ENCODE data around the gene BCL2. TPM values are rescaled to one million over a fixed set of nuclear protein-coding genes. Genes with fewer than 3 reads are reported as not detected.

Gene BCL2
- total RNA-seq, 1 donor from 2014 or later = 4.9 TPM

GRCh38 chr18:63161032-63161760 is 158.4 kb downstream of the BCL2 start:
- Histone ChIP-seq H3K4me3 (no peak overlapping the region), H4K20me1 (ENCODE audit: low read depth) (no peaks in the 10 kb centered on the region), H3K9ac (no peak overlapping the region), H3K27me3 (no peaks in the 10 kb centered on the region), H3K36me3 (no peaks in the 10 kb centered on the region), H3K4me2 (no peak overlapping the region), H3K4me1 (no peaks in the 10 kb centered on the region), H3K27ac (no peak overlapping the region), H3F3A (ENCODE audit: low read depth) (no peaks in the 10 kb centered on the region), H3K79me2 (ENCODE audit: low read depth) (no peaks in the 10 kb centered on the region), H2AFZ (replicated peaks) (no peak overlapping the region), H3K9me3 (ENCODE audit: low read depth) (no peaks in the 10 kb centered on the region)
- Mint-ChIP-seq H3K27me3 (ENCODE audit: insufficient read depth, low read depth) (peaks cover 2% of the 10 kb centered on the region), H3K4me3 (no peak overlapping the region), H3K36me3 (no peaks in the 10 kb centered on the region), H3K4me1 (peaks cover 31% of the 10 kb centered on the region), H3K9me3 (no peaks in the 10 kb centered on the region), H3K27ac (no peak overlapping the region)
- TF ChIP-seq EZH2 (IDR thresholded peaks at IDR 0.05) (no peak), EZH2phosphoT487 (IDR thresholded peaks at IDR 0.05) (no peak), CTCF (IDR thresholded peaks at IDR 0.05) (no peak)
- DNase-seq (ENCODE audit: low spot score) = no peak

- H3K27me3 Mint-ChIP-seq (ENCODE audit: insufficient read depth, low read depth) = peaks cover 4% of the 10 kb centered on the region
- H3K79me2 ChIP-seq (ENCODE audit: low read depth) = no peaks in the 10 kb centered on the region
Observed at GRCh38 chr18:63160172-63160995, 159.2 kb downstream of the BCL2 start.

GRCh38 chr18:63159590-63159989 is 160.0 kb downstream of the BCL2 start:
- no peak overlapping the region for H3K27ac ChIP-seq
- H4K20me1 ChIP-seq (ENCODE audit: low read depth) = no peaks in the 10 kb centered on the region
- no peak for DNase-seq (ENCODE audit: low spot score)
- H3K36me3 ChIP-seq = no peaks in the 10 kb centered on the region
- H2AFZ ChIP-seq (replicated peaks) = no peak overlapping the region
- no peak overlapping the region for H3K9ac ChIP-seq
- no peaks in the 10 kb centered on the region for H3K79me2 ChIP-seq (ENCODE audit: low read depth)
- H3F3A ChIP-seq (ENCODE audit: low read depth) = no peaks in the 10 kb centered on the region
- Mint-ChIP-seq H3K27ac (no peak overlapping the region), H3K27me3 (ENCODE audit: insufficient read depth, low read depth) (peaks cover 5% of the 10 kb centered on the region), H3K36me3 (no peaks in the 10 kb centered on the region), H3K4me1 (peaks cover 35% of the 10 kb centered on the region), H3K9me3 (no peaks in the 10 kb centered on the region), H3K4me3 (no peak overlapping the region)
- no peak for TF ChIP-seq EZH2phosphoT487 (IDR thresholded peaks at IDR 0.05)
- no peak for TF ChIP-seq EZH2 (IDR thresholded peaks at IDR 0.05)
- TF ChIP-seq CTCF (IDR thresholded peaks at IDR 0.05) = no peak
- H3K9me3 ChIP-seq (ENCODE audit: low read depth) = no peaks in the 10 kb centered on the region
- no peak overlapping the region for H3K4me3 ChIP-seq
- no peaks in the 10 kb centered on the region for H3K27me3 ChIP-seq
- no peak overlapping the region for H3K4me2 ChIP-seq
- H3K4me1 ChIP-seq = no peaks in the 10 kb centered on the region

More at GRCh38 chr18:63160172-63160995, 159.2 kb downstream of the BCL2 start:
- H3K4me1 Mint-ChIP-seq = peaks cover 31% of the 10 kb centered on the region
- H3K36me3 ChIP-seq = no peaks in the 10 kb centered on the region
- H3K9ac ChIP-seq = no peak overlapping the region
- H3K27ac Mint-ChIP-seq = no peak overlapping the region
- no peak overlapping the region for H2AFZ ChIP-seq (replicated peaks)
- no peak for TF ChIP-seq EZH2phosphoT487 (IDR thresholded peaks at IDR 0.05)
- no peak for TF ChIP-seq EZH2 (IDR thresholded peaks at IDR 0.05)
- no peak for TF ChIP-seq CTCF (IDR thresholded peaks at IDR 0.05)
- no peaks in the 10 kb centered on the region for H3K9me3 ChIP-seq (ENCODE audit: low read depth)
- H3K27ac ChIP-seq = no peak overlapping the region
- no peaks in the 10 kb centered on the region for H3K4me1 ChIP-seq
- H3K9me3 Mint-ChIP-seq = no peaks in the 10 kb centered on the region
- H3K27me3 ChIP-seq = no peaks in the 10 kb centered on the region
- H3K4me2 ChIP-seq = no peak overlapping the region
- H3F3A ChIP-seq (ENCODE audit: low read depth) = no peaks in the 10 kb centered on the region
- H3K36me3 Mint-ChIP-seq = no peaks in the 10 kb centered on the region
- no peak for DNase-seq (ENCODE audit: low spot score)
- H3K4me3 Mint-ChIP-seq = no peak overlapping the region
- no peaks in the 10 kb centered on the region for H4K20me1 ChIP-seq (ENCODE audit: low read depth)
- H3K4me3 ChIP-seq = no peak overlapping the region
